Cardiac muscle cell (in vitro differentiated cells and primary cell): ENCODE results near the gene CELA2A. TPM values are rescaled to one million over a fixed set of nuclear protein-coding genes. Genes with fewer than 3 reads are reported as not detected.

Experiments
- DNase-seq, 2 donors: peaks; one replicate each; pipeline versions ENCODE4 v3.0.0 to v3.0.0-alpha.2; 2010 to 2017; ENCODE audit warnings: low read depth in 1 of 2, low spot score in 1 of 2
- H3K27ac ChIP-seq: fragments of 200-600 bp; sonication (generic); 2 replicates; pipeline ENCODE4 v1.5.1; 2016
- H3K27me3 ChIP-seq: fragments of 200-600 bp; sonication (generic); 2 replicates; pipeline ENCODE4 v1.6.0; 2016; ENCODE audit warnings: control low read depth
- H3K36me3 ChIP-seq: fragments of 200-600 bp; sonication (generic); 2 replicates; pipeline ENCODE4 v1.5.1; 2016; ENCODE audit warnings: control low read depth
- H3K4me1 ChIP-seq: fragments of 200-600 bp; sonication (generic); 2 replicates; pipeline ENCODE4 v1.8.1; 2017; ENCODE audit warnings: low read depth, mild to moderate bottlenecking, mixed run types
- H3K4me3 ChIP-seq: fragments of 200-600 bp; sonication (generic); 2 replicates; pipeline ENCODE4 v1.5.1; 2016; ENCODE audit warnings: mild to moderate bottlenecking
- H3K9me3 ChIP-seq: fragments of 200-600 bp; sonication (generic); 2 replicates; pipeline ENCODE4 v1.5.1; 2017; ENCODE audit warnings: low read depth, mild to moderate bottlenecking, control low read depth
- polyA plus RNA-seq: library from polyadenylated mRNA; unstranded; fragments of >200 nt; fragmentation: Nextera tagmentation; extraction: Ambion mirVana; gene quantifications from 2 replicates; pipeline ENCODE4 v1.2.1, GENCODE V29; 2016
- total RNA-seq: library from RNA; depleted of rRNA; stranded (reverse); fragments of >200 nt; gene quantifications from 2 replicates; pipeline ENCODE4 v1.2.3, GENCODE V29; 2016
- TF ChIP-seq, protein P1 (sequence below): IDR thresholded peaks from 2 replicates; pipeline ENCODE4 v1.5.1; 2012; ENCODE audit warnings: low read depth, mild to moderate bottlenecking, low read length

CELA2A gene
- total and polyA plus RNA-seq, 2 experiments from 2014 or later = 0.38 TPM; not detected in 1

DNA sequence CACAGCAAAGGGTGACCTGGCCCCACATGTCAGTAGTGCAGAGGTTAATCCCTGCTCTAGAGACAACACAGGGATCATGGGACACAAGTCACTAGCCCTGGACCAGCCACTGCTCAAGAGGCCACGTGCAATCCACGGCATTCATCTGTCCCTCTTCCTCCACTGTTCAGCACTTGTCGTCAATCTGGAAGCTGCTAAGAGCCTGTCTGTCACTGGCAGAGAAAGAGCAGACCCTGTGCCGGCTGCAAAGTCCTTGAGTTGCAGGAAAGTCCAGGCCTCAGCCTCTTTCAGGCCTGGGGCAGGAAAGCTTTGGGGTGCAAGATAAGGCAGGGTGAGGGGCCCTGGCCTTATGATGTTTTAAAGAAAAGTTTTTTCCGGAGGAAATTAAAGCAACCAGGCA, 36.1 kb downstream of the CELA2A start:
- DNase-seq = peak in 1 of 2 donors; percentile 93
- Histone ChIP-seq H3K4me1 (peaks cover 41% of the 10 kb centered on the region), H3K4me3 (no peak overlapping the region), H3K36me3 (peaks cover 4% of the 10 kb centered on the region), H3K9me3 (no peaks in the 10 kb centered on the region), H3K27ac (peak overlapping the region; percentile 95), H3K27me3 (no peaks in the 10 kb centered on the region)
- TF ChIP-seq, protein P1, sequence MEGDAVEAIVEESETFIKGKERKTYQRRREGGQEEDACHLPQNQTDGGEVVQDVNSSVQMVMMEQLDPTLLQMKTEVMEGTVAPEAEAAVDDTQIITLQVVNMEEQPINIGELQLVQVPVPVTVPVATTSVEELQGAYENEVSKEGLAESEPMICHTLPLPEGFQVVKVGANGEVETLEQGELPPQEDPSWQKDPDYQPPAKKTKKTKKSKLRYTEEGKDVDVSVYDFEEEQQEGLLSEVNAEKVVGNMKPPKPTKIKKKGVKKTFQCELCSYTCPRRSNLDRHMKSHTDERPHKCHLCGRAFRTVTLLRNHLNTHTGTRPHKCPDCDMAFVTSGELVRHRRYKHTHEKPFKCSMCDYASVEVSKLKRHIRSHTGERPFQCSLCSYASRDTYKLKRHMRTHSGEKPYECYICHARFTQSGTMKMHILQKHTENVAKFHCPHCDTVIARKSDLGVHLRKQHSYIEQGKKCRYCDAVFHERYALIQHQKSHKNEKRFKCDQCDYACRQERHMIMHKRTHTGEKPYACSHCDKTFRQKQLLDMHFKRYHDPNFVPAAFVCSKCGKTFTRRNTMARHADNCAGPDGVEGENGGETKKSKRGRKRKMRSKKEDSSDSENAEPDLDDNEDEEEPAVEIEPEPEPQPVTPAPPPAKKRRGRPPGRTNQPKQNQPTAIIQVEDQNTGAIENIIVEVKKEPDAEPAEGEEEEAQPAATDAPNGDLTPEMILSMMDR = no peak

DNA sequence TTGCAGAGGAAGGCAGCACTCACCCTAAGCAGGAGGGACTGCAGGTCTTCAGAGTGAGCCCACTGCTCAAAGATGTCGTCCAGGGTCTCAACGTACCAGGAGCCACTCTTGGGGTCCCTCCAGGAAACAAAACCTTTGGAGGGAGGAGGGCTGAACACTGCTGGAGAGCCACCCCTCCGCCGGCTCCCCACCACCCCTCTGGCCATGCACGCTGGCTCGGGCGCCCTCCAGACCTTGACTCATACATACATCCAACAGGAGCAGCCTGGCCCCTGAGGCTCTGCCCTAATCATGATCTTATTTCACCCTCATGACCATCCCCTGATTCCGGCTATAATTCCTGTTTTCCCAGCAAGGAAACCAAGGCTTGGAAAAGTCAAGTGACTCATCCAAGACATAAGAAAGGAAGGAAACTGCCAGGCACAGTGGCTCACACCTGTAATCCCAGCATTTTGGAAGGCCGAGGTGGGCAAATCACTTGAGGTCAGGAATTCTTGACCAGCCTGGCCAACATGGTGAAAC, 37.4 kb downstream of the CELA2A start:
- peaks cover 35% of the 10 kb centered on the region for H3K4me1 ChIP-seq
- H3K36me3 ChIP-seq = peaks cover 4% of the 10 kb centered on the region
- H3K27ac ChIP-seq = peak overlapping the region; percentile 95
- no peak overlapping the region for H3K4me3 ChIP-seq
- H3K9me3 ChIP-seq = no peaks in the 10 kb centered on the region
- DNase-seq = no peak
- no peaks in the 10 kb centered on the region for H3K27me3 ChIP-seq
- TF ChIP-seq, protein P1 = no peak

DNA sequence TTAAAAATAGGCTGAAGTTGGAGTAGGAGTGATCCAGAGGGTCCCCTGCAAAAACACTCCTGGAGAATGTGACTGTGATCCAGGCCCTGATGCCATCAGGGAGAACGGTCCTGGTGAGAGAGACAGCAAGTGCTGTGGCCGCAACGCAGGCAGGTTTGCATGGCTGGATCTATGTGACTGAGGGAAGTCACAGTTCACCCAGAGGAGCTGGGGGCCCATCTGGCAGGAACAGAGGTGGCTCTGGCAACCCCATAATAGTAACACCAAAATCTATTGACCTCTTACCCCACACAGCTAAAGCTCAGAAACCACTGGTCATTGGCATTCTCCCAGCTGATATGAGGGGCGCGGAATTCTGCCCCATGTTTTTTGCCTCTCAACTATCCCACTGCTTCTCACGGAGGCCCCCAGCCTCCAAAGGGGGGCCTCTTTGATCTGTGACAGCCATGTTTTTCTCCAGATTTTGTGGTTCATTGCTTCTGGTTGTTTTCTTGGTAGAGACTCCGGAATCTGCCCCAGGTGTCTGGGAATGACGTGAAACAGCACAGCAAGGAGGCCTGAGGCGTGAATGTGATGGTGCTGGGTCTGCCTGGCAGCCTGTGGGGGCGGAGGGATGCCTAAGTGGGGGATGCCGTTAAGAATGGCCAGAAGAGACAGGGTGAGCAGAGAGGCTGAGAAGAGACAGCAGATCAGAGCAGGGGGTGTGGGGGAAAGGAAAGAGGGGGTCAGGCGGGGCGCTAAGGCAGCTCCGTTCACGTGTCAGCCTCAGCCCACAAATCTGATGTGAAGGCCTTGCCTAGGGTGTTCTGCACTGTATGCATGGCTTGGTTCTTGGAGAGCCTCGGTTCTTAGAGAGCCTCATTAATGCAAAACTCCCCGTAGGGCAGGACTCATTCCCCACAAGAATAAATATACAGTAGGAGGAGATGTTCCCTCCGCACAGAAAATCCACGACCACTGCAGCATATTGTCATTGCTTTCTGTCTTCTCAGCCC, 43.9 kb downstream of the CELA2A start:
- DNase-seq = no peak
- Histone ChIP-seq H3K27ac (peak overlapping the region; percentile 81), H3K9me3 (no peaks in the 10 kb centered on the region), H3K36me3 (peaks cover 10% of the 10 kb centered on the region), H3K4me1 (peaks cover 31% of the 10 kb centered on the region), H3K4me3 (no peak overlapping the region), H3K27me3 (no peaks in the 10 kb centered on the region)
- TF ChIP-seq, protein P1 = no peak

DNA sequence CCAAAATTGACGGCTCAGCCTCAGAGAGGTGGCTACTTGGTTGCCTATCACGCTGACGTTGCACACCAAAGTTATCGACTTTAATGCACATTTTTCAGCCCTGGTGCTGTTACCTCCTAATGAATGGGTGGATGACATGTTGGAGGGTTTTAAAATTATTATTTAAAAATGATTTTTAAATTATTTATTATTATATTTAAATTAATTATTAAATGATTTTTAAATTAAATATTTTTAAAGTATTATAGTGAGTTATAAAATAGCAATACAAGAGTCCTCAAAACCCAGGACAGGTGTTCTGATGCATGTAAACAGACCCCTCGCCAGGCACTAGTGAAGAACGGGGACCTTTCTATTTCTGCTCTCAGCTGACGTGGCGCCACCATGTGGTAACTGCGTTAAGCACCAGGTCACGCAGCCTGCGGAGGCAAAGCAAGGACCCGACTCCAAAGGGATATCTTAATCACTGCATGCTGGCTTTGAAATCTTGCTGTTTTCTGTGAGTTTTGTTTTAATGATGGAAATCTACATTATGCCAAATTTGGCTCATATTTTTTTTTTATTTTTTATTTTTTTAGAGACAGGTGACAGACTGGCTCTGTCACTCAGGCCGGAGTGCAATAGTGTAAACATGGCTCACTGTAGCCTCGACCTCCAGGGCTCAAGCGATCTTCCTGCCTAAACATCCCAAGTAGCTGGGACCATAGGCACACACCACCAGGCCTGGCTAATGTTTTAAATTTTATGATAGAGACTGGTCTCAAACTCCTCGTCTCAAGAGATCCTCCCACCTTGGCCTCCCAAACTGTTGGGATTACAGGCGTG, 44.9 kb downstream of the CELA2A start:
- Histone ChIP-seq H3K4me1 (peaks cover 31% of the 10 kb centered on the region), H3K9me3 (no peaks in the 10 kb centered on the region), H3K36me3 (peaks cover 14% of the 10 kb centered on the region), H3K4me3 (no peak overlapping the region), H3K27ac (peak overlapping the region; percentile 81), H3K27me3 (no peaks in the 10 kb centered on the region)
- TF ChIP-seq, protein P1 = peak; percentile 82
- DNase-seq = peak; percentile 64 to 83

DNA sequence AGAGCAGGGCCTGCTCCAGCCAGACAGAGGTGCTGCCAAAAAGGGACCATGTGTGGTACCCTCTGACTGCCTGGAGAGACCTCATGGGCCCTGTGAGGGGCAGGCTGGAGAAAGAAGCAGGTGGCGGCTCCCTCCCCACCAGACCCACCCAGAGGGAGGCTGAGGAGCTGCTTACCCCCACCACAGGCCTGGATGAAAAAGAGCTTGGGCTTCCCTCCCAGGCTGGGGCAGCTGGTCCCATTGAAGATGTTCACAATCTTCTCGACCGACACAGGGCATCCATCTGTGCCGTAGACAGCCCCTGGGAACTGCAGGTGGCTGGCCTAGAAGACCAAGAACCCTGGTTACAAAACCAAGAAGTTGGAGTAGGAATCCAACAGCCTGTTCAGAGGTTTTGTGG, 47.9 kb downstream of the CELA2A start:
- Histone ChIP-seq H3K9me3 (no peaks in the 10 kb centered on the region), H3K27ac (peak overlapping the region; percentile 28), H3K4me1 (peaks cover 52% of the 10 kb centered on the region), H3K4me3 (no peak overlapping the region), H3K27me3 (no peaks in the 10 kb centered on the region), H3K36me3 (peaks cover 12% of the 10 kb centered on the region)
- TF ChIP-seq, protein P1 = no peak
- no peak for DNase-seq
